ENCODE measurements around the gene CCDC17.

The CCDC17 gene

DNA sequence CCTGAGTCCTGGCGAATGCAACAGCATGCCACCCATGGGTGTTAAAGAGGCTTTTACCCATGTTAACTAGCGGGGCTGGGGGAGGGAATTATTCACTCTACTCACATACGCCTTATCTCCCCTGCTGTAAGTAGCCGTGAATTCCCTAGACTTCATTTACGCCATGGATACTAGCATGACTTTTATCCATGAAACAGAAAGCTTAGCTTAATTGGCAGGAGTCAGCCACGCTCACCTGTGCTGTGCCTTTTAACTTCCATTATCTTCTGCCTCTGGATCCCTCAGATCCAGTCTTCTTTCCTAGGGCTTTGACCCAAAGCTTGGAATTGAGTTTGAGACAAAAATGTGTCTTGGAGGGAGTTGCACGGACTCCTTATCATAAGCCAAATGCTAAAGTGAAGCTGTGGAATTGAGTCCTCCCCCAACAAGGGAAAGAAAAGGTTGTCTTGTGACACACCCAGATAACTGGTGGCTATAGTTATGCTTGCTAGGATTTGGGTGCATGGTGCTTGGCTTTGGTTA lies 49.7 kb downstream of the CCDC17 start:
- Histone ChIP-seq H3K4me1 (ENCODE audit: control insufficient read depth in 1 of 2, insufficient read depth in 1 of 2, low read depth in 1 of 2, low read length in 1 of 2) (peaks cover 10 to 22% of the 10 kb centered on the region in 2 experiments), H3K4me3 (ENCODE audit: low read depth in 1 of 2, low read length in 1 of 2) (no peak overlapping the region), H3K27ac (no peak overlapping the region), H3K9me3 (no peaks in the 10 kb centered on the region), H3K27me3 (no peaks in the 10 kb centered on the region), H3K36me3 (no peaks in the 10 kb centered on the region)
- no peak for TF ChIP-seq CTCF (IDR thresholded peaks at IDR 0.05)

GRCh38 chr1:45573231-45573804 lies 50.5 kb downstream of the CCDC17 start:
- Histone ChIP-seq H3K9me3 (no peaks in the 10 kb centered on the region), H3K27me3 (no peaks in the 10 kb centered on the region), H3K27ac (no peak overlapping the region), H3K36me3 (peaks cover 8% of the 10 kb centered on the region), H3K4me3 (ENCODE audit: low read depth in 1 of 2, low read length in 1 of 2) (no peak overlapping the region), H3K4me1 (ENCODE audit: control insufficient read depth in 1 of 2, insufficient read depth in 1 of 2, low read depth in 1 of 2, low read length in 1 of 2) (peaks cover 10 to 22% of the 10 kb centered on the region in 2 experiments)
- no peak for TF ChIP-seq CTCF (IDR thresholded peaks at IDR 0.05)

DNA sequence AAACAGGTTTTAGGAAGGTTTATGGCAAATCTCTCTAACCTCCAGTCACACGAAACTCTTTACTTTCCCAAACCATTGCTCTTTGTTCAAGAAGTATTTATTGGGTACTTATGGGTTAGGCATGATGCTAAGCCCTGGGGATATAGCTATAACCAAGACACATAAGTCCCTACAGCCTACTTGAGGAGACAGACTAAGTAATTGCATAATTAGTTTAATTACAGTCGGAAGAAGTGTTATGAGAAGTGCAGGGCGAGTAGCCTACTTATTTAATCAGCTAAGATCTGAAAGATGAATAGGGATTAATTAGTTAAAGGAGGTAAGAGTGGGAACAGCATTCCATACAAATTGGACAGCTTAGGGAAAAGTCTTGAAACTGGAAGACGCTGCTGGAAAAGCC lies 53.2 kb downstream of the CCDC17 start:
- peaks cover 29% of the 10 kb centered on the region for H3K36me3 ChIP-seq
- no peaks in the 10 kb centered on the region for H3K27me3 ChIP-seq
- no peak for TF ChIP-seq CTCF (IDR thresholded peaks at IDR 0.05)
- H3K4me1 ChIP-seq (ENCODE audit: control insufficient read depth in 1 of 2, insufficient read depth in 1 of 2, low read depth in 1 of 2, low read length in 1 of 2) = peaks cover 5 to 10% of the 10 kb centered on the region in 2 experiments
- no peaks in the 10 kb centered on the region for H3K9me3 ChIP-seq
- H3K4me3 ChIP-seq (ENCODE audit: low read depth in 1 of 2, low read length in 1 of 2) = no peak overlapping the region
- no peak overlapping the region for H3K27ac ChIP-seq
